Osteoblast (primary cell): Measurements from ENCODE around the gene DDX24. TPM values are rescaled to one million over a fixed set of nuclear protein-coding genes. Genes with fewer than 3 reads are reported as not detected.

Experiments
- DNase-seq: peaks from one replicate; pipeline ENCODE4 v3.0.0; 2011; ENCODE audit warnings: low spot score, mixed read lengths; ENCODE audit not compliant: insufficient read length; ENCODE audit errors: missing footprints
- H2AFZ ChIP-seq: 2 replicates; pipeline ENCODE4 v1.6.0; 2011; ENCODE audit warnings: mild to moderate bottlenecking, low read length
- H3K27ac ChIP-seq: 2 replicates; pipeline ENCODE4 v1.5.1; 2011; ENCODE audit warnings: mild to moderate bottlenecking, low read depth, low read length, moderate library complexity
- H3K27me3 ChIP-seq: 2 replicates; pipeline ENCODE4 v1.6.0; 2012; ENCODE audit warnings: mild to moderate bottlenecking, control low read depth, inconsistent platforms, low read length, moderate library complexity; ENCODE audit not compliant: insufficient read depth
- H3K36me3 ChIP-seq: 2 replicates; pipeline ENCODE4 v1.5.1; 2011; ENCODE audit warnings: mild to moderate bottlenecking, low read length, control low read depth, moderate library complexity; ENCODE audit not compliant: insufficient read depth
- H3K4me1 ChIP-seq: 2 replicates; pipeline ENCODE4 v1.5.1; 2011; ENCODE audit warnings: mild to moderate bottlenecking, low read length, control low read depth, moderate library complexity; ENCODE audit not compliant: insufficient read depth
- H3K4me2 ChIP-seq: 2 replicates; pipeline ENCODE4 v1.6.0; 2011; ENCODE audit warnings: mild to moderate bottlenecking, low read length; ENCODE audit not compliant: insufficient read depth
- H3K4me3 ChIP-seq: fragments of 200-600 bp; sonication (generic); 3 replicates; pipeline ENCODE4 v1.5.1; 2012; ENCODE audit warnings: mild to moderate bottlenecking, low read length, inconsistent platforms; ENCODE audit not compliant: insufficient read depth
- H3K79me2 ChIP-seq: 2 replicates; pipeline ENCODE4 v1.6.0; 2012; ENCODE audit warnings: mild to moderate bottlenecking, low read length, control low read depth, inconsistent platforms; ENCODE audit not compliant: insufficient read depth
- H3K9me3 ChIP-seq: 2 replicates; pipeline ENCODE4 v1.5.1; 2011; ENCODE audit warnings: low read depth, low read length, control low read depth
- H4K20me1 ChIP-seq: 2 replicates; pipeline ENCODE4 v1.6.0; 2012; ENCODE audit warnings: mild to moderate bottlenecking, low read length, control low read depth; ENCODE audit not compliant: insufficient read depth
- total RNA-seq: library from RNA; depleted of rRNA; stranded (reverse); fragments of >200 nt; gene quantifications from 2 replicates; pipeline ENCODE4 v1.2.3, GENCODE V29; 2012
- TF ChIP-seq, protein P1 (sequence below): IDR thresholded peaks from 2 replicates; pipeline ENCODE4 v1.5.1; 2011; ENCODE audit warnings: mild to moderate bottlenecking, low read depth, low read length, moderate library complexity; ENCODE audit errors: extremely low read depth

DDX24 gene
- total RNA-seq, 1 donor: 134 TPM

DNA sequence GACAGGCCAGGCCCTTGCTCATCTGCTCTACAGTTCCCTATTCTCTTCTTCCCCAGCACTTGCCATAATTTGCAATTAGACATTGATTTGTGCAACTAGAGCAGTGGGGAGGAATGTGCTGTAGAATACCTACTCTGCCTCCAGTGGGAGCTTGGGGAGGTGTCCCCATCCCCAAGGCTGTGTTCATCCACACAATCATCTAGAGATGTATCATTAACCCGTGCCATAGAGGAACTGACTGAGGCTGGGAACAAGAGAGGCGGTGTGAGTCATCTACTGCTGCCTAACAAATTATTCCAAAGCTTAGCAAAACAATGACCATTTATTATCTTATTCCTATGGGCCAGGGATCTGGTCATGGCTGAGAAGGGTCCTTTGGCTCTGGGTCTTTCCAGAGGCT lies 60.0 kb downstream of the DDX24 start:
- no peak overlapping the region for H3K4me3 ChIP-seq
- no peaks in the 10 kb centered on the region for H3K9me3 ChIP-seq
- peak overlapping the region; percentile 48 for H3K27ac ChIP-seq
- H3K79me2 ChIP-seq: no peaks in the 10 kb centered on the region
- H3K27me3 ChIP-seq: peaks cover 6% of the 10 kb centered on the region
- peak; percentile 98 for DNase-seq
- H3K4me2 ChIP-seq: no peak overlapping the region
- TF ChIP-seq, protein P1, sequence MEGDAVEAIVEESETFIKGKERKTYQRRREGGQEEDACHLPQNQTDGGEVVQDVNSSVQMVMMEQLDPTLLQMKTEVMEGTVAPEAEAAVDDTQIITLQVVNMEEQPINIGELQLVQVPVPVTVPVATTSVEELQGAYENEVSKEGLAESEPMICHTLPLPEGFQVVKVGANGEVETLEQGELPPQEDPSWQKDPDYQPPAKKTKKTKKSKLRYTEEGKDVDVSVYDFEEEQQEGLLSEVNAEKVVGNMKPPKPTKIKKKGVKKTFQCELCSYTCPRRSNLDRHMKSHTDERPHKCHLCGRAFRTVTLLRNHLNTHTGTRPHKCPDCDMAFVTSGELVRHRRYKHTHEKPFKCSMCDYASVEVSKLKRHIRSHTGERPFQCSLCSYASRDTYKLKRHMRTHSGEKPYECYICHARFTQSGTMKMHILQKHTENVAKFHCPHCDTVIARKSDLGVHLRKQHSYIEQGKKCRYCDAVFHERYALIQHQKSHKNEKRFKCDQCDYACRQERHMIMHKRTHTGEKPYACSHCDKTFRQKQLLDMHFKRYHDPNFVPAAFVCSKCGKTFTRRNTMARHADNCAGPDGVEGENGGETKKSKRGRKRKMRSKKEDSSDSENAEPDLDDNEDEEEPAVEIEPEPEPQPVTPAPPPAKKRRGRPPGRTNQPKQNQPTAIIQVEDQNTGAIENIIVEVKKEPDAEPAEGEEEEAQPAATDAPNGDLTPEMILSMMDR: no peak
- peak overlapping the region; percentile 76 for H2AFZ ChIP-seq
- H3K4me1 ChIP-seq: peaks cover 11% of the 10 kb centered on the region
- no peaks in the 10 kb centered on the region for H4K20me1 ChIP-seq
- H3K36me3 ChIP-seq: no peaks in the 10 kb centered on the region

GRCh38 chr14:94020267-94020666 lies 60.7 kb downstream of the DDX24 start:
- Histone ChIP-seq H3K9me3 (no peaks in the 10 kb centered on the region), H3K27me3 (peaks cover 6% of the 10 kb centered on the region), H3K4me1 (peaks cover 11% of the 10 kb centered on the region), H3K36me3 (no peaks in the 10 kb centered on the region), H2AFZ (no peak overlapping the region), H3K4me2 (no peak overlapping the region), H4K20me1 (no peaks in the 10 kb centered on the region), H3K79me2 (no peaks in the 10 kb centered on the region), H3K4me3 (no peak overlapping the region), H3K27ac (no peak overlapping the region)
- TF ChIP-seq, protein P1: no peak
- DNase-seq: peak; percentile 32

DNA sequence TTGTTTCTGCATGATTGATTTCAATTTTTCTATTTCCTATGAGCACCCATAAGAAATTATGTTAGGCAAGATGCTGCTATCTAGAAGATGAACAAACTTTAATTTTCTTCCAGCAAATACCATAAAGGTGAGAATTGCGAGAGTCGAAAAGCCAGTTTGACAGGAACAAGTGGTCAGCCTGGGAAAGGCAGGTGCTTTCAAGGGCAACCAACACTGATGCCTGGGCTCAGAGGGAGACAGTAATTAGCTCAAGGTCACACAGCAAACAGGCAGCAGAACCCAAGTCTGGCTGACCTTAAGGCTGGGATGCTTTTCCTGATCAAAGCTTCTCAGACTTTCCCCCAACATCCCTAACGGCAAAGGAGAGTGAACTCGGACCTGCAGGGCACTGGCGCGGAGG lies 61.7 kb downstream of the DDX24 start:
- DNase-seq: peak; percentile 32
- Histone ChIP-seq H3K36me3 (no peaks in the 10 kb centered on the region), H3K4me3 (no peak overlapping the region), H3K27me3 (peaks cover 6% of the 10 kb centered on the region), H3K4me2 (no peak overlapping the region), H2AFZ (no peak overlapping the region), H3K27ac (no peak overlapping the region), H3K9me3 (no peaks in the 10 kb centered on the region), H4K20me1 (no peaks in the 10 kb centered on the region), H3K4me1 (peaks cover 11% of the 10 kb centered on the region), H3K79me2 (no peaks in the 10 kb centered on the region)
- TF ChIP-seq, protein P1: no peak

DNA sequence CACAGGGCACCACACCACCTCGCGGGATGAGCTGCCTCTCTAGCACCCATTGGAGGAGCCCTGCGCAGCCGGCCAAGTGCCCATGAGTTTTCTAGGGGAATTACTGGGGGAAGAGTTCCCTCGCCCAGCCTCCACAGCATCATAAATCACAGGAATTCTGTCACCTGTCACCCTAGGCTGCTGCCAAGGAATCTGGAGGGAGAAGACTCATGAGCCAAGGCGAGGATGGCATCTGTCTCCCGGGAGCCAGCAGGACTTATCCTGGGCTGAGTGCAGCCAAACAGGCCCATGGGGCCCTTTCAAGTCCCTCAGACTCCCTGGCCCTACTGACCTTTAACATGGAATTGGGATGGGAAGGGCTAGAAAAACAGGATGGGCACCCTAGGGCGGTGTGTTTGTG lies 62.7 kb downstream of the DDX24 start:
- Histone ChIP-seq H3K4me2 (no peak overlapping the region), H4K20me1 (no peaks in the 10 kb centered on the region), H3K4me3 (no peak overlapping the region), H3K36me3 (no peaks in the 10 kb centered on the region), H3K9me3 (no peaks in the 10 kb centered on the region), H3K27me3 (peaks cover 6% of the 10 kb centered on the region), H3K79me2 (no peaks in the 10 kb centered on the region), H3K4me1 (peaks cover 11% of the 10 kb centered on the region), H2AFZ (no peak overlapping the region), H3K27ac (no peak overlapping the region)
- peak; percentile 18 for DNase-seq
- TF ChIP-seq, protein P1: no peak
